HG03354 (cell line): ENCODE data around the gene HTRA3.

Source experiments
- ATAC-seq: cut with Tn5 transposase; IDR thresholded peaks from one replicate; pipeline ENCODE4 v1.9.1; 2021; ENCODE audit warnings: mild to moderate bottlenecking; ENCODE audit not compliant: unreplicated experiment, poor library complexity, severe bottlenecking

The HTRA3 gene

DNA sequence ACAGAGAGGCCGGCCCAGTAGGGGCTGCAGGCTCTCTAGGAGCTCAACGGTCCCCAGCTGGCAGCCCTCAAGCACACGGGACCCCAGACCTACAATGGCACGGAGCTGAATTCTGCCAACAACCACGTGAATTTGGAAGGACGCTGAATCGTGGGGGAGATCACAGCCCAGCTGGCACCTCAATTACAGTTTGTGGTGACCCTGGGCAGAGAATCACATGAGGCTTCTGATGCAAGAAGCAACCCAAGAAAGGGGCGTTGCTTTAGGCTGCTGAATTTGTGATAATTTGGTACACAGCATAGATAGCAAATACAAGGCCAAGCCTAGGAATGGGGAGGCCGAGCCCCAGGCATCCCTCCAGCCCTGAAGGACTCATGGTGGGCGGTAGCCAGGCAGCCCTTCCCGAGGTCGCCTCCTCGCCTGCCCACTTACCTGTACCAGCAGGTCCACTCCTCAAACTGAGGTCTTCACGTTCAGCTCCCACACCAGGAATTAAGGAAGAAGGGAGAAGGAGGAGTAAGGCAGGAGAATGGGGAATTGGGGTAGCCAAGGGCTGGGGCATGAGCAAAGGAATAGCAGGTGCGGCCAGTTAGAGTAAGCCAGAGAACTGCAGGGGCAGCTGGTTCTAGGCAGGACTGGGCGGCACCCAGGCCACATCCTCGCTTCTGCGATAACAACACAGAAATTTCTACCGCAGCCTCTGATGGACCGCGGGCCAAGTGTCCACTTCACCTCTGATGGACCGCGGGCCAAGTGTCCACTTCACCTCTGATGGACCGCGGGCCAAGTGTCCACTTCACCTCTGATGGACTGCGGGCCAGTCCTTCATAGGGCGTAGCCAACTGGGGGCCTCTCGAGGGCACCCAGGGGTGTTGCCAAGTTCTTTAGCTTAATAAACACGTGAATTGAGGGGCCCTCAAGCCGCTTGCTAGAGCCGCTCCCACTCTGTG lies 23.4 kb upstream of the HTRA3 start:
- ATAC-seq = no peak

- no peak for ATAC-seq
Measured at GRCh38 chr4:8247047-8247930, 22.3 kb upstream of the HTRA3 start.

- ATAC-seq = no peak
Measured at GRCh38 chr4:8248091-8248490, 21.5 kb upstream of the HTRA3 start.

DNA sequence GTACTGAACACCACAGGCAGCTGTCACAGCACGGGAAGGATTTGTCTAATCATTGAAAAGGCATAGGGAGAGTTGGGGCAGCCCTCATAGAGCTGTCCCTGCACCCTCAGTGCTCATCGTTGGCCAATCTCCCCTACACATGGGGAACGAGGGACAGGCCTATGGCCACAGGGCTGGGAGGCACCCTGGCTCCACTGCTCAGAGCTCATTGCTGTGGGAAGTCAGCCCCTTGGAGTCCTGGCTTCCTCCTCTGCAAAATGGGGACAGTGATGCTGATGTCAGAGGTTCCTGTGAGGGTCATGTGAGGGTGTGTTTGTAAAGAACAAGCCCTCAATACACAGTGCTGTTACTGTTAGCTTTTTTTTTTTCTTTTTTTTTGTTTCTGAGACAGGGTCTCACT lies 19.3 kb upstream of the HTRA3 start:
- ATAC-seq = no peak

GRCh38 chr4:8250637-8251036 lies 18.9 kb upstream of the HTRA3 start:
- ATAC-seq = no peak

DNA sequence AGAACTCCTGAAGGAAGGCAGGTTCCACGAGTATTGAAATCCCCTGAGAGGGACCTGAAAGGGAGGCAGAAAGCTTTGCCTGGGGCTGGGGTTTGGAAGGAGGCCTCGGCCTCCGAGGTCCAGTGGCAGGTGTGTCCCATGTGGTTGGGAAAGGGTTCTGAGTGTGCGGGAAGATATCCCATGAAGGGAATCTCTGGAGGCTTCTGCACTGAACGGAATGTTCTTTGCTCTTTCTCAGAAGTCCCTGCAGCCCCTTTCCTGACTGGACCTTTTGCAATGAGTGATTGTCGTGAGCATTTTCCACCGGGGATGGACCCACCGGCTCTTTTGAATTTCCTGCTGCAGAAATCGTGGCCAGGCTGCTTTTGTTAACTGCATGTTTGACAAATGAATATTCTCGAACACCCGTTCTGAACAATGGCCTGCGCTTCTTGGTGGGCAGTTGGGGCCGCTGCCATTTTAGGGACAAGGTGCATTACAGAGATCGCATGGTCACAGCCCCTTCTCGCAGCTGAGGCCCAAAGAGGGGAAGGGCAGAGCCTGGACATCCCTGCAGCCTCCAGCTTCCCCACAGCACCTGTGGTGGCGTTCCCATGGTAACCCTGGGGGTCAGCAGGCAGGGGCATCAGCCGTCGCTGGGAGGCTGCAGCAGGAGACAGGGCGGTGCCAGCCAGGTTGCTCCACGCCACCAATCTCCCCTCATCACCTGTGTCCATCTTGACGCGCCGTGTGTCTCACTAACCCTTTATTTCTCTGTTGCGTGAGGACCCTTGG lies 18.3 kb upstream of the HTRA3 start:
- no peak for ATAC-seq

DNA sequence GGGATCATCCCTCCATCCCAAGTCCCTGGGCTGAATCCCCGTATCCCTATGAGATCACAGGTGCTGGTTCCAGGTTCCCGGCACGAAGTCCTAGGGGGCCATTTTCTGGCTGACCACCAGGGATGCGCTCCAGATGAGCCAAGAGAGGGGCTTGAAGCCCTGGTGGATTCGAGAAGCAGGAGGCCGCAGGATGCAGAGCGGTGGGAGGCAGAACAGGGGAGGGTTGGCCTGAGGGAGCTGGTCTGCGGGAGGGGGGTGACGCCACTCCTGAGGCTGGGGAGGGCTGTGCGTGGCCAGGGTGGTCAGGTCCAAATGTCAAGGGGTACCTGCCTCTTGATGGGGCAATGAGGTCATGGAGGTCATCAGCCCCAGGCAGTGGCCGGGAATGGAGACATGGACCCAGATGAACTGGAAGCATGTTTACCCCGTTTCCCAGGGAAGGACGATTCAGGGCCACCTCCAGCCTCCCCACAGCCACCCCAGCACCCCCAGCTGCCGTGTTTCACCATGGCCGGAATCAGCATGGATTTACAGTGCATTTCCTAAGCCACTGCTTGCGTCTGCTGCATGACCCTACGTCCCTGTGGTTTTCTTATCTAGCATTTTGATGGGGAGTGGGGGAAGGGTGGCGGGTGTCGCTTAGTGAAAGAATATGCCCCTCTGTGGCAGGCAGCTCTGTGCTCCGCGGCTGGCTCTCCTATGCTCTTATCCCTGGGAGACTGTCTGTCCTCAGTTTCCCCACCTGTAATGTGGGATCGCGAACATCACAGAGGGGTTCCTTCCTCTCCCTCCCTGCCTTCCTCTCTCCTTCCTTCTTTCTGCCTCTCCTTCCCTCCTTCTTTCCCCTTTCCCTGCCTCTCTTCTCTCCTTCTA lies 17.0 kb upstream of the HTRA3 start:
- ATAC-seq = no peak

GRCh38 chr4:8254076-8254475 lies 15.5 kb upstream of the HTRA3 start:
- no peak for ATAC-seq

- ATAC-seq = no peak
Measured at GRCh38 chr4:8255698-8256441, 13.7 kb upstream of the HTRA3 start.

GRCh38 chr4:8257854-8258253 lies 11.7 kb upstream of the HTRA3 start:
- no peak for ATAC-seq

- no peak for ATAC-seq
Measured at GRCh38 chr4:8258552-8259212, 10.9 kb upstream of the HTRA3 start.

DNA sequence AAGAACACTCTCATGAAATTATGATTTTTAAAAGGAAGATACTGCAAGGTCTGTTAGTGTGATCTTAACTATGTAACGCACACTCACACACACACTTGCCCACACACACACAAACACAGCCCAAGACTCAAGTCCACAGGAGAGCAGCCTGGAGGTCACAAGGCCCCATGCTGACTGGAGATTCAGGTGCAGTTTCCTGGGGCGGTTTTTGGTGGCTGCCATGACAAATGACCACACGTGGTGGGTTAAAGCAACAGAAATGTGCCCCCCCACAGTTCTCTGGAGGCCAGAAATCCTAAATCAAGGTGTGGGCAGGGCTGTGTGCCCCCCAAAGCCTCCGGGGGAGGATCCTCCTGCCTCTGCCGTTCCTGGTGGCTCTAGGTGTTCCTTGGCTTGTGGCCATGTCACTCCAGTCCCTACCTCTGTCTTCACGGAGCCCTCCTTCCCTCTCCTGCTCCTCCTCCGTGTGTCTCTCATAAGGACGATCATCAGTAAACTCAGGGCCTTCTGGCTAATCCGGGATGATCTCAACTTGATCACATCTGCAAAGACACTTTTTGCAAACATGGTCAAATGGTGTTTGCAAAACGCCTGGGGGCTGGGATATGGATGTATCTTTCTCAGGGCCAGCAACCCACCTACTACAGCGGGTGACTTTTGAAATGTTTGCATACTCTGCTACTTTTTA lies 9.7 kb upstream of the HTRA3 start:
- no peak for ATAC-seq

- no peak for ATAC-seq
Measured at GRCh38 chr4:8260656-8261111, 8.9 kb upstream of the HTRA3 start.

DNA sequence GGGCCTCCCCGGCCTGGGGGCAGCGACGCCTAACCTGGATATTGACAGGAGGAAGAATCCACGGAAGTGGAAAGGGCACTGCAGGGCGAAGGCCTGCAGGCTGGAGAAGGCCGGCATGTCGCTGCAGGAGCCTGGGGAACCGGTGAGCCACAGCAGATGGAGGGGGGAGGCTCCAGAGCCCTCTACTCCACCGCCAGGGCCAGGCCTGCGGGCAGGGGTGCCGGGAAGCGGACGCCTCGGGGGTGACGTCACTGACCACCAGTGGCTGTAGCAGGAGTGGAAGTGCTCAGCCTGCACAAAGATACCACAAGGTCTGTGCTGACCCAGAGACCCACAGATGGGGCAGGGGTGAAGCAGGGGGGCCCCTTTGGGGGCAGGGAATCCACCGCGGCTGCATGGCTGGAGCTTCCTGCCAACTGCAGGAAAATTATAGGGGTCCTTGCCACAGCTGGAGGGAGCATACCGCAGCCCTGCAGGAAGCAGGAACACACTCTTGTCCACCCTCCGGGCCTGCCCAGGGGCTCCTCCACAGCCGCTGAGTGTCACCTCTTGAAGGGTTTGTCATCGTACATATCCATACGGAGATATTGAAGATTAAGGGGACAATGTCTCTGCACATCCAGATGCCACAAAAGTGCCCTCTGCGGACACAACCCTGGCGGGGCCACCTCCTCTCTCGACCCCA lies 7.6 kb upstream of the HTRA3 start:
- ATAC-seq = no peak

DNA sequence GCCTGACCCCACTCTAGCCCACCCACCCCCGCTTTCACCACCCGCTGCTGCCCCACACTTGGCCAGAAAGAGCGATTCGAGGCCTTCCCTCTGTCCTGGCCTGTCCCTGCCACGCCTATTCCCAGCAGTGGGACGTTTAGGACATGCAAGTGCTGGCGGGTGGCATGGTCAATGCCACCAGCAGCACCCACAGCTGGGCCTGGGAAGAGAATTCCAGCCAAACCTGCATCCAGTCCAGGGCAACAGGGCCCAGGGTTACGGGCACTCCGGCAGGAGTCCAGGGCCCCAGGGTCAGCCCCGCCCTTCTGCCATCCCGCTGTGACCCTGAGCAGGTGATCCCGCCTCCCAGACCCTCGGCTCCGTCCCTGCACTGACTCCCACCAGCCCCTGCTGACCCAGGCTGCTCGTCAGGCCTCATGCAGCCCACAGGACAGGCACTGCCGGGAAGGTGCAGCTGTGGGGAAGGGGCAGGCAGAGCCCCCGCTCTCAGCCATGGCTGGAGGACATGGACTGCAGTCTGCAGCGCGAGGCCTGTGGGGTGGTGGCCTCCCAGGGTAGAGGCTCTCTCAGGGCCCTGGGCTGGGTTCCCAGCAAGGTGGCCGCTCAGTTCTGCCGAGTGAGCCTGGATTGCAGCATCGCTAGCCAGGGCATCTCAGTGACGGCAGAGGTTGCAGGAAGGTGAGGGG lies 6.8 kb upstream of the HTRA3 start:
- ATAC-seq = no peak

- no peak for ATAC-seq
Measured at GRCh38 chr4:8263397-8263796, 6.2 kb upstream of the HTRA3 start.
